ENCODE measurements around the gene SMCO4. TPM values are rescaled to one million over a fixed set of nuclear protein-coding genes. Genes with fewer than 3 reads are reported as not detected.

SMCO4 gene
- total RNA-seq, 1 experiment from 2014 or later, result 14.1 TPM

GRCh38 chr11:93504110-93505095 is 38.8 kb downstream of the SMCO4 start:
- no peak for ATAC-seq
- TF ChIP-seq POLR2AphosphoS5 (IDR thresholded peaks at IDR 0.05; ENCODE audit: low read depth, low read length), result no peak
- no peak for TF ChIP-seq CTCF (IDR thresholded peaks at IDR 0.05)
- no peak for TF ChIP-seq SIN3A (IDR thresholded peaks at IDR 0.05; ENCODE audit: borderline replicate concordance, insufficient read depth, low read depth, low read length)
- TF ChIP-seq TCF7L2 (IDR thresholded peaks at IDR 0.05; ENCODE audit: low read depth, low read length), result no peak
- no peak for TF ChIP-seq REST (IDR thresholded peaks at IDR 0.05; ENCODE audit: insufficient read depth in 1 of 2, low read depth in 2 of 2, low read length in 1 of 2)
- Histone ChIP-seq H3K27me3 (ENCODE audit: control insufficient read depth, insufficient read depth, low read length) (no peaks in the 10 kb centered on the region), H3K4me1 (ENCODE audit: control insufficient read depth, insufficient read depth, low read length) (no peaks in the 10 kb centered on the region), H3K4me3 (ENCODE audit: low read depth in 2 of 2, low read length in 2 of 2) (no peak overlapping the region), H3K36me3 (ENCODE audit: control insufficient read depth, insufficient read depth, low read length) (no peaks in the 10 kb centered on the region), H3K27ac (ENCODE audit: low read length) (no peak overlapping the region), H3K9me3 (ENCODE audit: control insufficient read depth, insufficient read depth, low read depth, low read length) (no peaks in the 10 kb centered on the region)
- ChIA-PET POLR2A (no interaction called here), CTCF (no interaction called here)
- in situ Hi-C loops (cut with HindIII; ENCODE audit: low pct_unique_long_range_greater_than_20kb, low sequenced_read_pairs), result no loop called here
- no peak for DNase-seq (ENCODE audit: low read depth, low spot score)
- BruUV-seq (replicated peaks), result no TSS peak
- intact Hi-C loops (cut with micrococcal nuclease; ENCODE audit: unreplicated experiment), result no loop called here

- DNase-seq (ENCODE audit: low read depth, low spot score), result no peak
- no peak for ATAC-seq
- H3K4me3 ChIP-seq (ENCODE audit: low read depth in 2 of 2, low read length in 2 of 2), result no peak overlapping the region
- TF ChIP-seq REST (IDR thresholded peaks at IDR 0.05; ENCODE audit: insufficient read depth in 1 of 2, low read depth in 2 of 2, low read length in 1 of 2) (no peak), SIN3A (IDR thresholded peaks at IDR 0.05; ENCODE audit: borderline replicate concordance, insufficient read depth, low read depth, low read length) (no peak)
- no peak overlapping the region for H3K27ac ChIP-seq (ENCODE audit: low read length)
- peaks cover 9% of the 10 kb centered on the region; the same call in 1 of the 2 replicates for H3K4me1 ChIP-seq (ENCODE audit: control insufficient read depth, insufficient read depth, low read length)
- no peaks in the 10 kb centered on the region for H3K27me3 ChIP-seq (ENCODE audit: control insufficient read depth, insufficient read depth, low read length)
- intact Hi-C loops (cut with micrococcal nuclease; ENCODE audit: unreplicated experiment), result no loop called here
- in situ Hi-C loops (cut with HindIII; ENCODE audit: low pct_unique_long_range_greater_than_20kb, low sequenced_read_pairs), result no loop called here
- POLR2A ChIA-PET, result no interaction called here
- no TSS peak for BruUV-seq (replicated peaks)
- no peaks in the 10 kb centered on the region for H3K9me3 ChIP-seq (ENCODE audit: control insufficient read depth, insufficient read depth, low read depth, low read length)
- H3K36me3 ChIP-seq (ENCODE audit: control insufficient read depth, insufficient read depth, low read length), result no peaks in the 10 kb centered on the region
- CTCF ChIA-PET, result no interaction called here
These were observed 41.3 kb downstream of the SMCO4 start for GRCh38 chr11:93501856-93502255.

Data from Panc1 (cell line).